B cell (primary cell): Measurements from ENCODE around the gene WDR90.

Experiments
- CTCF ChIP-seq: fragments of 200-600 bp; IDR thresholded peaks from one replicate; pipeline ENCODE4 v1.8.0; 2022; ENCODE audit warnings: antibody characterized with exemption, mild to moderate bottlenecking
- EZH2 ChIP-seq: IDR thresholded peaks from 2 replicates; pipeline ENCODE4 v1.6.1; 2012; ENCODE audit warnings: borderline replicate concordance, low read depth, mild to moderate bottlenecking, moderate library complexity, low read length; ENCODE audit not compliant: insufficient read depth, poor library complexity, severe bottlenecking

- TF ChIP-seq CTCF (no peak), EZH2 (no peak)
These were observed 3.5 kb downstream of the WDR90 start for GRCh38 chr16:652454-653305.
